Measurements from ENCODE around the gene HS3ST3A1. TPM values are rescaled to one million over a fixed set of nuclear protein-coding genes. Genes with fewer than 3 reads are reported as not detected.
"Not testable (repeated sequence)": the region's sequence is repeated elsewhere in the genome, so short reads cannot be mapped to it uniquely, and the experiment has no call there.

The HS3ST3A1 gene
- total and polyA plus RNA-seq, 10 donors: 1.9 to 25.9 (median 16.4) TPM

DNA sequence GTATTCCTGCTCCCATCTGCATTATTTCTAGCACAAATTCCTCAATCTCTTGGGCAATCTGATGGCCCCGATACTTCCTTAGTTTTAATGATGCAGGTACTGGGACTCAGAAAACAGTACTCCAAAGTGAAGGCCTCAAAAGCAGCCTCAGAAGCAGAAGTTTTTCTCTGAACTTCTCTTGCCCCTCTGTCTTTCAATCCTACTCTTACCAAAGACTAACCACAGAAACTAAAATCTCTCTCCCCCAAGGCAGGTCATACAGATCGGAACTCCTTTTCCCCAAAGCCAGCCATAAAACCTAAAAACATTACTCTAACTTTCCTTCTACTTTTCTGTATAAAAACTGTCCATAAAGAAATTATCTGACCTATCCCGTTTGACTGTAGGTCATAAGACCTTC, 103.5 kb downstream of the HS3ST3A1 start:
- Histone ChIP-seq H3K36me3 (no peaks in the 10 kb centered on the region), H3K4me1 (no peaks in the 10 kb centered on the region), H3K9me3 (no peaks in the 10 kb centered on the region), H3K4me3 (no peak overlapping the region), H3K27ac (no peak overlapping the region), H3K27me3 (replicated peaks in 1 of 7) (no peaks in the 10 kb centered on the region)
- DNase-seq: no peak
- intact Hi-C loops (cut with DNase I; ENCODE audit: low total_unique reads): no loop called here
- no peak for TF ChIP-seq POLR2A (IDR thresholded peaks at IDR 0.05)
- TF ChIP-seq POLR2AphosphoS5 (IDR thresholded peaks at IDR 0.05): no peak
- TF ChIP-seq, protein P1, sequence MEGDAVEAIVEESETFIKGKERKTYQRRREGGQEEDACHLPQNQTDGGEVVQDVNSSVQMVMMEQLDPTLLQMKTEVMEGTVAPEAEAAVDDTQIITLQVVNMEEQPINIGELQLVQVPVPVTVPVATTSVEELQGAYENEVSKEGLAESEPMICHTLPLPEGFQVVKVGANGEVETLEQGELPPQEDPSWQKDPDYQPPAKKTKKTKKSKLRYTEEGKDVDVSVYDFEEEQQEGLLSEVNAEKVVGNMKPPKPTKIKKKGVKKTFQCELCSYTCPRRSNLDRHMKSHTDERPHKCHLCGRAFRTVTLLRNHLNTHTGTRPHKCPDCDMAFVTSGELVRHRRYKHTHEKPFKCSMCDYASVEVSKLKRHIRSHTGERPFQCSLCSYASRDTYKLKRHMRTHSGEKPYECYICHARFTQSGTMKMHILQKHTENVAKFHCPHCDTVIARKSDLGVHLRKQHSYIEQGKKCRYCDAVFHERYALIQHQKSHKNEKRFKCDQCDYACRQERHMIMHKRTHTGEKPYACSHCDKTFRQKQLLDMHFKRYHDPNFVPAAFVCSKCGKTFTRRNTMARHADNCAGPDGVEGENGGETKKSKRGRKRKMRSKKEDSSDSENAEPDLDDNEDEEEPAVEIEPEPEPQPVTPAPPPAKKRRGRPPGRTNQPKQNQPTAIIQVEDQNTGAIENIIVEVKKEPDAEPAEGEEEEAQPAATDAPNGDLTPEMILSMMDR (IDR thresholded peaks at IDR 0.05 in 8 of 11, conservative IDR thresholded peaks at IDR 0.05 in 3 of 11): no peak
- WGBS, 5 donors: 46 to 85% (median 72%) methylated on average over 3 of the region's 3 CpGs

DNA sequence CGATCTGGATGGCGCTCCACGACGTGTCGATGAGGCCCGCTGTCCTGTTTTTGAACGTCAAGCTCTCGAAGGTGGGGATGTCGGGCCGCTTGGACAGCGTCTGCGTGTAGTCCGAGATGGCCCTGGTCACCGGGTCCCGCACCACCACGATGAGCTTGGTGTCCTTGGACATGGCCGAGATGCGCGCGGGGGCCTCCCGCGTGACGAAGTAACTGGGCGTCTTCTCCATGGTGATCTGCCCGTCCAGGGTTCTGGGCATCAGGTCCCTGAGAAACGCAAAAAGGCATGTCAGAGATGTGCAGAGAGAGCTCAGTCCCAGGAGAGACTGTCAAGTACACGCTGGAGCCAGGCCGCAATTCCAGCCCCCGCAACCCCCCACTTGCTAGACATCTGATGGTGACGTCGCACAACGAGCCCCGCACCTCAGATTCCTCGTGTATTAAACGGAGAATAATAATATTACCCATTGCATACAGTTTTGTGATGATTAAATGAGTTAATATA, 105.1 kb downstream of the HS3ST3A1 start:
- H3K36me3 ChIP-seq; H3K4me3 ChIP-seq; H3K27ac ChIP-seq; H3K9me3 ChIP-seq; H3K27me3 ChIP-seq (replicated peaks in 1 of 7); intact Hi-C loops (cut with DNase I; ENCODE audit: low total_unique reads); DNase-seq; H3K4me1 ChIP-seq: not testable (repeated sequence)
- WGBS, 5 donors: 96 to 98% (median 97%) methylated on average over 20 to 24 of the region's 35 CpGs

DNA sequence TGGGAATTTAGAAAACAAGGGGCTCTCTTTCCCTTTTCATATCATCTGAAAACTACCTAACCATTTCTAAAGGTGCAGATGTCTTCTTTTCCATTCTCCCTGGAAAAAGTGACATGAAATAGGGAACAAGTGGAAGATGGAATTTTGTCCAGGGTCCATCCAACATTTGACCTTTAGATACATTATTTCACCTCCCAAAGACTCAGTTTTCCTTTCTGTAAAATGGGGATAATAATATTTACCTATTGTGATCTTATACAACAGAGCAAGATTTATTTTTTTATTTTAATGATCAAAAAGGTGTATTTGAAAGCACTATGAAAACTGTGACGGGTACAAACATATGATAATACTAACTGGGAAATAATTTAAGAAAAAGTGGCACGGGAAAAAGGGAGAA, 106.3 kb downstream of the HS3ST3A1 start:
- peaks cover 0 to 9% (median 0%) of the 10 kb centered on the region in 6 donors for H3K4me1 ChIP-seq
- H3K9me3 ChIP-seq: no peaks in the 10 kb centered on the region
- DNase-seq: no peak
- H3K36me3 ChIP-seq: no peaks in the 10 kb centered on the region
- no peak overlapping the region for H3K27ac ChIP-seq
- WGBS, 5 donors: 87 to 93% (median 89%) methylated on average over 2 of the region's 2 CpGs
- no peaks in the 10 kb centered on the region for H3K27me3 ChIP-seq (replicated peaks in 1 of 7)
- intact Hi-C loops (cut with DNase I; ENCODE audit: low total_unique reads): no loop called here
- TF ChIP-seq POLR2AphosphoS5 (IDR thresholded peaks at IDR 0.05): no peak
- TF ChIP-seq POLR2A (IDR thresholded peaks at IDR 0.05): no peak
- TF ChIP-seq, protein P1 (IDR thresholded peaks at IDR 0.05 in 8 of 11, conservative IDR thresholded peaks at IDR 0.05 in 3 of 11): no peak
- no peak overlapping the region for H3K4me3 ChIP-seq

DNA sequence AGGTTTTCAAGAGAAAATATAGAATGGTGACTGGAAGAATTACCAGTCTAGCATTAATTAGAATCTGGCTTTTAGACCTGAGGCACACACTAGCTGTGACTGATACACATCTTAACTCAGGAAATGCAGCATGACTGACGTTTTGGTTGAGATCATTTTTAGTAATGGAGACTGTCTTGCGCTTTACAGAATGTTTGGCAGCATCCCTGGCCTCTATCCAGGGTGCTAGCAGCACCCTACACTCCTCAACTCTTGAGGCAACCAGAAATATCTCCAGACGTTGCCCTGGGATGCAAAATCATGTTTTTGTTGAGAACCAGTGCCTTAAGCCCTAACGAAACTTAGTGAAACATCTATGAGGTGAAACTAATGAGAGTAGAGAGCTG, 109.0 kb downstream of the HS3ST3A1 start:
- TF ChIP-seq POLR2A (IDR thresholded peaks at IDR 0.05): no peak
- TF ChIP-seq, protein P1 (IDR thresholded peaks at IDR 0.05 in 8 of 11, conservative IDR thresholded peaks at IDR 0.05 in 3 of 11): no peak
- TF ChIP-seq POLR2AphosphoS5 (IDR thresholded peaks at IDR 0.05): no peak
- no peaks in the 10 kb centered on the region for H3K27me3 ChIP-seq (replicated peaks in 1 of 7)
- no peak overlapping the region for H3K4me3 ChIP-seq
- H3K36me3 ChIP-seq: no peaks in the 10 kb centered on the region
- H3K9me3 ChIP-seq: no peaks in the 10 kb centered on the region
- H3K4me1 ChIP-seq: peaks cover 0 to 9% (median 0%) of the 10 kb centered on the region in 6 donors
- WGBS, 5 donors: 58 to 71% (median 65%) methylated on average over 4 of the region's 4 CpGs
- no peak for DNase-seq
- intact Hi-C loops (cut with DNase I; ENCODE audit: low total_unique reads): no loop called here
- H3K27ac ChIP-seq: no peak overlapping the region
